Stimulated activated naive CD8-positive, alpha-beta T cell treated with anti-CD3 and anti-CD28 coated beads, Interleukin-15, amount 100 ng/mL, for 72 hours (primary cell): Measurements from ENCODE around the gene TMUB1.

Source experiments
- ATAC-seq: fragments of 150-1000 bp; cut with Tn5 transposase; 2 replicates; pipeline ENCODE4 v1.10.0; 2021; ENCODE audit warnings: mild to moderate bottlenecking, moderate library complexity
- DNase-seq, 2 donors: peaks; one replicate each; pipeline ENCODE4 v3.0.0; 2021 to 2022
- H3K27ac Mint-ChIP-seq, 2 donors: one replicate each; pipeline ENCODE4 v1.8.0; 2022; ENCODE audit warnings: mild to moderate bottlenecking in 2 of 2, mixed read lengths in 2 of 2, moderate library complexity in 2 of 2
- H3K27me3 Mint-ChIP-seq: one replicate; pipeline ENCODE4 v1.8.0; 2022; ENCODE audit warnings: mixed read lengths
- H3K4me1 Mint-ChIP-seq: one replicate; pipeline ENCODE4 v1.8.0; 2022; ENCODE audit warnings: mild to moderate bottlenecking, mixed read lengths
- H3K4me3 Mint-ChIP-seq, 2 donors: one replicate each; pipeline ENCODE4 v1.8.0; 2022; ENCODE audit warnings: mild to moderate bottlenecking in 2 of 2, mixed read lengths in 2 of 2, moderate library complexity in 1 of 2
- H3K9me3 Mint-ChIP-seq, 2 donors: one replicate each; pipeline ENCODE4 v1.8.0; 2022; ENCODE audit warnings: mixed read lengths in 2 of 2

TMUB1 gene

GRCh38 chr7:151074817-151075661 lies 8.3 kb downstream of the TMUB1 start:
- no peak overlapping the region for H3K4me3 Mint-ChIP-seq
- H3K27ac Mint-ChIP-seq: no peak overlapping the region
- no peaks in the 10 kb centered on the region for H3K27me3 Mint-ChIP-seq
- DNase-seq: no peak
- no peaks in the 10 kb centered on the region for H3K9me3 Mint-ChIP-seq
- no peak for ATAC-seq
- peaks cover 39% of the 10 kb centered on the region for H3K4me1 Mint-ChIP-seq

DNA sequence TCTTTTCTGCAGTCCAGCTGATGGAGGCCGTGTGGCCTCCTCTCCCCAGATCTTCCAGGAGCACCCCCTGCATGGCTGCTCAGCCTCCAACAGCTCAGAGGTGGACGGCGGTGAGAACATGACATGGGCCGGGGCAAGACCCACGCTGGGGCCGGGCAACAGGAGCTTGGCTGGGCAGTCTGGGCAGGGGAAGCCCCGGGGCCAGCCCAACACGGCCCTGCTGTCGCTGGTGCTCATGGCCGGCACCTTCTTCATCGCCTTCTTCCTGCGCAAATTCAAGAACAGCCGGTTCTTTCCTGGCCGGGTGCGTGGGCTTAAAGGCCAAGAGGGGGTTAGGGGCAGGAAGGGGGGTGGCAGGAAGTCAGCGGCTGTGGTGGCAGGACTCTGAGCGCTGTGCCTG lies 9.3 kb downstream of the TMUB1 start:
- no peak overlapping the region for H3K27ac Mint-ChIP-seq

GRCh38 chr7:151071032-151071866 lies 12.0 kb downstream of the TMUB1 start:
- H3K27me3 Mint-ChIP-seq: no peaks in the 10 kb centered on the region
- no peaks in the 10 kb centered on the region for H3K9me3 Mint-ChIP-seq
- no peak overlapping the region for H3K27ac Mint-ChIP-seq
- peaks cover 16% of the 10 kb centered on the region for H3K4me1 Mint-ChIP-seq
- ATAC-seq (no peak), DNase-seq (no peak)
- H3K4me3 Mint-ChIP-seq: no peak overlapping the region

More for the DNA sequence above, 9.3 kb downstream of the TMUB1 start:
- no peak overlapping the region for H3K4me3 Mint-ChIP-seq
- no peaks in the 10 kb centered on the region for H3K27me3 Mint-ChIP-seq
- no peak for DNase-seq
- peaks cover 28% of the 10 kb centered on the region for H3K4me1 Mint-ChIP-seq
- no peak for ATAC-seq
- no peaks in the 10 kb centered on the region for H3K9me3 Mint-ChIP-seq

GRCh38 chr7:151070574-151070960 lies 12.7 kb downstream of the TMUB1 start:
- no peaks in the 10 kb centered on the region for H3K9me3 Mint-ChIP-seq
- no peaks in the 10 kb centered on the region for H3K27me3 Mint-ChIP-seq
- no peak overlapping the region for H3K27ac Mint-ChIP-seq
- H3K4me3 Mint-ChIP-seq: no peak overlapping the region
- H3K4me1 Mint-ChIP-seq: peaks cover 10% of the 10 kb centered on the region
- ATAC-seq (no peak), DNase-seq (no peak)

DNA sequence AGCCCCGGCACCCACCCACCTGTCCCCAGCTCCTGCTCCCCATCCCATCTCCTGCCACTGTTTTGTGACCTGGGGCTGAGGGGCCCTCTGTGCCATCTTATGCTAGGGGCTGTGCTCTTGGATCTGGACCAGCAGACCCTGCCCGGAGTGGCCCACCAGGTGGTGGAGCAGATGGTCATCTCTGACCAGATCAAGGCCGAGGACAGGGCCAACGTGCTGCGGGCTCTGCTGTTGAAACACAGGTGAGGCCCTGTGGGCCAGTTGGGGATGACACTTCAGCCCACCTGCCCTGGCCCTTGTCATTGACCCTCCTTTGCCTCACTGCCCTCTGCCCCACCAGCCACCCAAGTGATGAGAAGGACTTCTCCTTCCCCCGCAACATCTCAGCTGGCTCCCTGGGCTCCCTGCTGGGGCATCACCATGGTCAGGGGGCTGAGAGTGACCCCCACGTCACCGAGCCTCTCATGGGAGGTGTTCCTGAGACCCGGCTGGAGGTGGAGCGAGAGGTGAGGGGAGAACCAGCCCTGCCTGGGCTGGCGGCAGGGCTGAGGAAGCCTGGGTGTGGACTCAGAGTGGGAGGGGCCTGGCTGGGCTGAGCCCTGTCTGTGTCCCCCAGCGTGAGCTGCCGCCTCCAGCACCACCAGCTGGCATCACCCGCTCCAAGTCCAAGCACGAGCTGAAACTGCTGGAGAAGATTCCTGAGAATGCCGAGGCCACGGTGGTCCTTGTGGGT lies 13.3 kb downstream of the TMUB1 start:
- H3K4me3 Mint-ChIP-seq: no peak overlapping the region
- H3K4me1 Mint-ChIP-seq: peaks cover 10% of the 10 kb centered on the region
- DNase-seq (no peak), ATAC-seq (no peak)
- no peak overlapping the region for H3K27ac Mint-ChIP-seq
- H3K27me3 Mint-ChIP-seq: no peaks in the 10 kb centered on the region
- H3K9me3 Mint-ChIP-seq: no peaks in the 10 kb centered on the region

DNA sequence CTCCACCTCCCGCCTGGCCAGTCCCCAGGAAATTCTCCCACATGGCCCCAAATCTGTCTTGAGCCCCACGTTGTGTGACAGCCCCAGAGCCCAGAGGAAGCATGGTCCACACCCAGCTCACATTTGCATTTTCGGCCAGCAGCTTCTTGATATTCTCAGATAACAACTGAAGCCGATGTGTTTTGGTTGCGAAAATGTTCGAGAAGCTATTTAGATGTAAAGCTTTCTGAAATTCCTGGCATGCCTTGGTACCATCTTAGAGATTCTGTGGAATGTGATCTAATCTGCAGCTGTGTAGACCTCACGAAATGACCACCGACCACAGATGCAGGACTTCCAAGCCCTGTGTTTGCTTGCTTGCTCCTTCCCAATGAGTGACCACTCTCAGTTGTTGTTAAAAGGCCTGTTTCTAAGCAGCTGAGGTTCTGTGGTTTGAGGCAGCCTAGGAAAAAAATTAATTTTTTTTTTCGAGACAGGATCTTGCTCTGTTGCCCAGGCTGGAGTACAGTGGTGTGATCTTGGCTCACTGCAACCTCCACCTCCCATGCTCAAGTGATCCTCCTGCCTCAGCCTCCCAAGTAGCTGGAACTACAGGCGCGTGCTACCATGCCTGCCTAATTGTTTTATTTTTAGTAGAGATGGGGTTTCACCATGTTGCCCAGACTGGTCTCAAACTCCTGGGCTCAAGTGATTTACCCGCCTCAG lies 15.1 kb downstream of the TMUB1 start:
- Mint-ChIP-seq H3K27me3 (no peaks in the 10 kb centered on the region), H3K4me3 (no peak overlapping the region), H3K9me3 (no peaks in the 10 kb centered on the region), H3K27ac (peak overlapping the region in 1 of 2 donors; percentile 52), H3K4me1 (no peaks in the 10 kb centered on the region)
- ATAC-seq (no peak), DNase-seq (no peak)

- H3K4me3 Mint-ChIP-seq: no peak overlapping the region
- no peak for DNase-seq
- peak; percentile 34 for ATAC-seq
- H3K27ac Mint-ChIP-seq: no peak overlapping the region
- peaks cover 7% of the 10 kb centered on the region for H3K4me1 Mint-ChIP-seq
- no peaks in the 10 kb centered on the region for H3K9me3 Mint-ChIP-seq
- H3K27me3 Mint-ChIP-seq: no peaks in the 10 kb centered on the region
Observed at GRCh38 chr7:151066273-151066974, 16.9 kb downstream of the TMUB1 start.

DNA sequence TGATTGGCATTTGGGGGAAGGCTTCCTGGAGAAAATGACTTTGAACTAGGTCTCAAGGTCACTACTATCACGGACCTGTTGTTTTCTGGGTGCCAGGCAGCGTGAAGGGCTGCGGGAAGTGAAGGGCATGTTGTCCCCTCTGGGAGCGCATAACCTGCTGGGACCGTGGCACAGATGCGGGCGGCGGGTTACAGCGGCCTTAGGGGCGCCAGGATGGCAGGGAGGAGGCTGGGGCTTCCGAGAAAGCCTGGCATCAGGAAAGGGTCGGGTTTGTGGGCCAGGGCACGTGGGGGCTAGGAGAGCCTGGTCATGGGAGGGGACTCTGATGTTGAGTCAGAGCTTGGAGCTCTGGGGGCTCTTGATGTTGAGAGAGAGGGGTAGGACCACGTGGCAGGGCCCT lies 17.8 kb downstream of the TMUB1 start:
- Mint-ChIP-seq H3K27ac (no peak overlapping the region), H3K27me3 (no peaks in the 10 kb centered on the region), H3K4me1 (peaks cover 16% of the 10 kb centered on the region), H3K4me3 (no peak overlapping the region), H3K9me3 (no peaks in the 10 kb centered on the region)
- no peak for DNase-seq
- ATAC-seq: no peak

DNA sequence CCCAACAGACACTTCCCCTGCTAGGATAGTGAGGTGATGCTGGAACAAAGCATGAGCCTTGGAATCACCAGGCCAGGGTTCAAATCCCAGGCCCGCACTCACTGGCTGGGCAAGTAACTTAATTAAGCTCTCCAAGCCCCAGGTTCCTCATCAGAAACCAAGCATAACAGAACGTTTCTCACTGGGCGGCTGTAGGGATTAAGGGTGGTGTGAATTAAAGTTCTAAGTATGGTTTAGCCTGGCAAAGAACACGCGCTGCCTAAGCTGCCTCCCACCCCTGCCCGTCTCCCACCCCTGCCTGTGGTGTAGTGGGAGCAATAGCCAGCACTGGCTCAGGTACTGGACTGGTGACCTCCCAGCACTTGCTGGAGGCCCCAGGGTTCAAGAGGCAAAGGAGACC lies 18.3 kb downstream of the TMUB1 start:
- Mint-ChIP-seq H3K4me3 (no peak overlapping the region), H3K27me3 (no peaks in the 10 kb centered on the region), H3K27ac (no peak overlapping the region), H3K4me1 (peaks cover 22% of the 10 kb centered on the region), H3K9me3 (no peaks in the 10 kb centered on the region)
- ATAC-seq (no peak), DNase-seq (no peak)

GRCh38 chr7:151064454-151064853 lies 18.8 kb downstream of the TMUB1 start:
- no peak overlapping the region for H3K27ac Mint-ChIP-seq
- ATAC-seq: no peak

GRCh38 chr7:151063212-151063561 lies 20.1 kb downstream of the TMUB1 start:
- ATAC-seq (no peak), DNase-seq (no peak)
- Mint-ChIP-seq H3K27me3 (no peaks in the 10 kb centered on the region), H3K4me1 (peaks cover 36% of the 10 kb centered on the region), H3K27ac (no peak overlapping the region), H3K9me3 (no peaks in the 10 kb centered on the region), H3K4me3 (no peak overlapping the region)

More at GRCh38 chr7:151064454-151064853, 18.8 kb downstream of the TMUB1 start:
- H3K27me3 Mint-ChIP-seq: no peaks in the 10 kb centered on the region
- no peaks in the 10 kb centered on the region for H3K9me3 Mint-ChIP-seq
- peaks cover 25% of the 10 kb centered on the region for H3K4me1 Mint-ChIP-seq
- no peak overlapping the region for H3K4me3 Mint-ChIP-seq
- DNase-seq: no peak

DNA sequence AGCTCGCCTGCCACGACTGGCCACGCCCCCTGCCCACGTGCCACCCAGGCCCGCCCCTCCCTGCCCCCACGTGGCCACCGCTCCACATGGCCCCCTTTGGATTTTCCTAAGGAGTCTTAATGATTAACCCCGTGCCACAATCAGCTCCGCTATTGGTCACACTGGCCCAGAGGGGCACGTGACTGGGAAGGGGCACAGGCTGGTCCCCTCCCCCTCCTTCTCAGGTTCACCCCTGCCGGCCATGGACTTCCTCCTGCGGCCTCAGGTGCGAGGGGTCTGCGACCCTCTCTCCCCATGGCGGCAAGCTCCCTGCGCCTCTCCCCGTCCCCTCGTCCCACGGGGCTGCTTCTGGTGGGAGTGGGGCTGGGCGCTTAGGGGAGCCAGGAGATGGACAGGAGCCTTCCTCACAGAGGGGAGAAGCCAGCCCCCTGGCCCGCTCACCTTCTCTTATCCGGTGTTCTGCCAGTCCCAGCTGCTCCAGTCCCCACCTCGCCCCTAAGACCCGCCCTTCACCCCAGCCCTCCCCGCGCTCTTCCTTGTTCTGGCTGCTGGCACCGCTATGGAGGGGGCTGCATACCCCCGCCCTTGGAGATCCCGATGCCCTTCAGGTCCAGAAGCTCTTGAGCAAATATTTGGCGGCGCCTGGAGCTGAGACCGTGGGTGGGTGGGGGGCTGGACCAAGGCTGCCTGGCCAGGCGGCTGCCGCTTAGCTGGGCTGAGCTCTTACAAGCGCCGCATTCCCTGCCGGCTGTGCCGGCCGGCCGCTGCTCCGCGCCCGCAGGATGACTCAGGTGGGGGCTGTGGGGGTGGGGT lies 20.7 kb downstream of the TMUB1 start:
- H3K9me3 Mint-ChIP-seq: no peaks in the 10 kb centered on the region
- no peak overlapping the region for H3K27ac Mint-ChIP-seq
- peaks cover 37% of the 10 kb centered on the region for H3K4me1 Mint-ChIP-seq
- no peaks in the 10 kb centered on the region for H3K27me3 Mint-ChIP-seq
- DNase-seq (no peak), ATAC-seq (no peak)
- no peak overlapping the region for H3K4me3 Mint-ChIP-seq

DNA sequence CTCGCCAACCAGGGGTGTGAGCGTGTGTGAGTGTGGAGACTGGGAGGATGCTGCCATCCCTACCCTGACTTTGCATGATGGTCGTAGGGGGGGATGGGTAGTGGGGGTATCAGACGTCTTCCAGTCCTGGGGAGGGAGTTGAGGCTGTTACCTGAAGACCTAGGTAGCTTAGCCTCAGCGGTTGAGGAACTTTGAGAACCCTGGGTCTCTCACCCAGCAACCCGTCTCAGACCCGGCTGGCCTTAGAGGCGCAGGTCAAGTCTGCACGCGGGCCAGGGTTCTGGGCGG lies 21.2 kb downstream of the TMUB1 start:
- Mint-ChIP-seq H3K4me3 (peak overlapping the region in 1 of 2 donors; percentile 15), H3K4me1 (peaks cover 42% of the 10 kb centered on the region), H3K27me3 (no peaks in the 10 kb centered on the region), H3K27ac (peak overlapping the region in 1 of 2 donors; percentile 59), H3K9me3 (no peaks in the 10 kb centered on the region)
- ATAC-seq (no peak), DNase-seq (no peak)
